ENCODE results near the gene SBK2.
"Not testable (repeated sequence)": the region's sequence is repeated elsewhere in the genome, so short reads cannot be mapped to it uniquely, and the experiment has no call there.

SBK2 gene

DNA sequence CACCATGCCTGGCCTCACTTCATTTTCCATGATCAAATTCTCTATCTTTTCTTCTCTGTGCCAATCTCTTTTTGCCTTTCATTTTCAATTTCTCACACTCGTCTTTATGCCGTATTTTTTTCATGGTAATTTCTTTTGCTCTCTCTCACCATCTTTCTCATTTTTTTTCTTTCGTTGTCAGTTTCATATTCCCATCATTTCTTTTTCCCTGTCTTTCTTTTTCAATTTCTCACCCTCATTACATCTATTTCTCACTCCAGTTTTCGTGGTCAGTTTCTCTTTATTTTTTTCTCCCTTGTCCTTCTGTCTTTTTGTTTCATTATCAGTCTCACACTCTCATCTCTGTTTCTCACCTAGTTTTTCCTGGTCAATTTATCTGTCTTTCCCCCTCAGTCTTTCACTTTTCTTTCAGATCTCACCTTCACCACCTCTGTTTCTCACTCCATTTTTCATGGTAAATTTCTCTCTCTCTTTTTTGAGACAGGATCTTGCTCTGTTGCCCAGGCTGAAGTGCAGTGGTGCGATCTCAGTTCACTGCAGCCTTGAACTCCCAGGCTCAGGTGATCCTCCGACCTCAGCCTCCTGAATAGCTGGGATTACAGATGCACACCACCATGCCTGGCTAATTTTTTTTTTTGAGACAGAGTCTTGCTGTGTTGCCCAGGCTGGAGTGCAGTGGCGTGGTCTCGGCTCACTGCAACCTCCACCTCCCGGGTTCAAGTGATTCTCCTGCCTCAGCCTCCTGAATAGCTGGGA is 34.6 kb downstream of the SBK2 start:
- no peak for DNase-seq (ENCODE audit: low spot score)

DNA sequence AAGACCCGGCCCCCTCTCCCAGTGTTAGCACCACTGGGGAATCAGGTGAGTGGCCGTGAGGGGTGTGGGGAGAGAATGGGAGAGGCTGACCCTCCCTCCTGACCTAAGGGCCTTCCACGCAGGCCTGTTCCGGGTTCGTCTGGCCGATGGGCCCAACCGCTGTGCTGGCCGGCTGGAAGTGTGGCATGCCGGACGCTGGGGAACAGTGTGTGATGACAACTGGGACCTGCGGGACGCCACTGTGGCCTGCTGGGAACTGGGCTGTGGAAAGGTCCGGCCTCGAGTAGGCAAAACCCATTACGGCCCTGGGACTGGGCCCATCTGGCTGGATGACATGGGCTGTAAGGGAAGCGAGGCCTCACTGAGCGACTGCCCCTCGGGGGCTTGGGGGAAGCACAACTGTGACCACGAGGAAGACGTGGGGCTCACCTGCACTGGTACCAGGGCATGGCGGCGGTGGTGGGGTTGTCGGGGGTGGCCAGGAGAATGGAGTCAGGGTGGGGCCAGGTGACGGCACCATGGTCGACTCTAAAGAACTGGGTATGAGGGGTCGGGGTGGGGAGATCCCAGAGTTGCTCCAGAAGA is 36.5 kb downstream of the SBK2 start:
- no peak for DNase-seq (ENCODE audit: low spot score)

DNA sequence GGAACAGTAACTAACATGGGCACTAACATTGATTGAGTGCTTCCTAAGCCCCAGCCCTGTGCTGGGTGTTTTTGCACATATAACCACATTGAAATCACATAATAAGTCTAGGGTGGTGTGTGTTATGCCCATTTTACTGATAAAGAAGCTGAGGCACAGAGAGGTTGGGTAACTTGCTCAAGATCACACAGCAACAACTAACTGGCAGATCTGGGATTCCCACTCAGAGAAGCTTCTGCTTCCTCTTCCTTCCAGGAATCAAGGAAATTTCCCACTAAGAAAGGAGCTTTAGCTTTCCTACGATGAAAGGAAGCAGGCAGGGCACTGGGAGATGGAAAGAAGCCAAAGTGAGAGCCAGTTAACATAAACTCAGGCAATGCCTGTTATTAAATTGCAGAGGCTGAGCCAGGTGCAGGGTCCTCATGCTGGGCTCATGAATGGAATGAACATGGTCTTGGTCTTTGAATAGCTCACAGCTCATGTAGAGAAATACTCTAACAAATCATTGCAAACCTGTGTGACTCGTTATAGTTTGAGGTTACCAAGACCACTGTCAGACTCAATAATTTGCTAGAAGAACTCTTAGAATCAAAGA is 38.6 kb downstream of the SBK2 start:
- DNase-seq (ENCODE audit: low spot score) = no peak

DNA sequence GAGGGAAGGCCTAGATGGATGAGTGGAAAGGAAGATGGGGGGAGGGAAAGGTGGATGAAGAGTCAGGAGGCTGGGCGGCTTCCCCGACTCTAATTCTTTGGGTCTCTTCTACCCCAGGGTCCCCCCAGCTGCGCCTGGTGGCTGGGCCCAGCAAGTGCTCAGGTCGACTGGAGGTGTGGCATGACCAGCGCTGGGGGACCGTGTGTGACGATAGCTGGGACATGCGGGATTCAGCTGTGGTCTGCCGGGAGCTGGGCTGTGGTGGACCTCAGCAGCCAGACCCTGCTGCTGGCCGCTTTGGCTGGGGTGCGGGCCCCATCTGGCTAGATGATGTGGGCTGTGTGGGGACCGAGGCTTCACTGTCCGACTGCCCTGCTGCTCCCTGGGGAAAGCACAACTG is 39.2 kb downstream of the SBK2 start:
- no peak for DNase-seq (ENCODE audit: low spot score)

DNA sequence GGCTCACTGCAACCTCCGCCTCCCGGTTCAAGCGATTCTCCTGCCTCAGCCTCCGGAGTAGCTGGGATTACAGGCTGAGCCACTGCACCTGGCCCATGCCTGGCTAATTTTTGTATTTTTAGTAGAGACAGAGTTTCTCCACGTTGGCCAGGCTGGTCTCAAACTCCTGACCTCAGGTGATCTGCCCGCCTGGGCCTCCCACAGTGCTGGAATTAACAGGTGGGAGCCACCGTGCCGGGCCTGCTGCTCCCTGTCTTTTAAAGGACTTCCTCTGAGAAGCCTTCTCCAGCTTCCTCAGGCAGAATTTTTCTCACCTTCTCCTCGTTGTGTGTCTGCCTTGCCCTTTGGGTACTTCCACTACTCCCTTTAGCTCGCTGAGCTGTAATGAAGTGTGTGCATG is 40.1 kb downstream of the SBK2 start:
- DNase-seq (ENCODE audit: low spot score) = not testable (repeated sequence)

GRCh38 chr19:55495646-55496349 is 41.1 kb downstream of the SBK2 start:
- no peak for DNase-seq (ENCODE audit: low spot score)

- no peak for DNase-seq (ENCODE audit: low spot score)
Observed at GRCh38 chr19:55494172-55494761, 42.7 kb downstream of the SBK2 start.

DNA sequence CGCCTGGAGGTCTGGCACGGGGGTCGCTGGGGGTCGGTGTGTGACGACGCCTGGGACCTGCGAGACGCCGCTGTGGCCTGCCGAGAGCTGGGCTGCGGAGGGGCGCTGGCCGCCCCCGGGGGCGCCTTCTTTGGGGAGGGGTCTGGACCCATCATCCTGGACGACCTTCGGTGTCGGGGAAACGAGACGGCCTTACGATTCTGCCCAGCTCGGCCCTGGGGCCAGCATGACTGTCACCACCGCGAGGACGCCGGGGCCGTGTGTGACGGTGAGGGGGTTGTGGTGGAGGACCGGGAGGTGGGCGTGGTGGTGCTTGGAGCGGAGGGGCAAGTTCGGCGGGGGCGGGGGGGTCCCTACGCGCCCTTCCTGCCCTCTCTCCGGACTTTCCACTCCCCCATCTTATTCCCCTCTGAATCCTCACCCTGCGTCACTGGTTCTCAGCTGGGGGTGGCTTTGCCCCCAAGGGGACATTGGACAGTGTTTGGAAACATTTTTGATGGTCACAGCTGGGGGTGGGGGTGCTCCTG is 43.2 kb downstream of the SBK2 start:
- DNase-seq (ENCODE audit: low spot score) = no peak

DNA sequence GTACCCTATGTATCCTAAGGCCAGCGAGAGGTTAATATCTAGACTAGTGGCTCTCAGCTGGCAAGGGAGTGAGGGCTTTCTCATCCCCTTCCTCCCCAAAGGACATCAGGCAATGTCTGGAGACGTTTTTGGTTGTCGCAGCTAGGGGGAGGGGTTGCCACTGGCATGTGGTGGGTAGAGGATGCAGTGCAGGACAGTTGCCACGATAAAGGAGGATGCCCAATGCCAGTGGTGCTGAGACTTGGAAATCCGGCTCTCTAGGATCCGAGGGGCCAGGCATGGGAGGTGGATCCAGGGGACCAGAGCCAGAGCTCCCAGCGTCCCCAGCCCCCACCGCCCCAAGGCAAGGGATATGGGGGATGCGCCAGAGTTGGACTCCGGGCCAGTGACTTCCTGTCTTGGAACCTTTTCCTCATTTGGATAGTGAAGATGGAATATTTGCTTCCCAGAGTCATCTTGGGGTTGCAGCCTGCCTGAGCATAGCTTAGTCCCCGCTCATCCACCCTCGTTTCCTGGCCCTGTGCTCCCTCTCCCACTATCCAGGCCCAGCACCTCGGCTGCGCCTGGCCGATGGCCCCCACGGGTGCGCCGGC is 43.8 kb downstream of the SBK2 start:
- DNase-seq (ENCODE audit: low spot score) = no peak

DNA sequence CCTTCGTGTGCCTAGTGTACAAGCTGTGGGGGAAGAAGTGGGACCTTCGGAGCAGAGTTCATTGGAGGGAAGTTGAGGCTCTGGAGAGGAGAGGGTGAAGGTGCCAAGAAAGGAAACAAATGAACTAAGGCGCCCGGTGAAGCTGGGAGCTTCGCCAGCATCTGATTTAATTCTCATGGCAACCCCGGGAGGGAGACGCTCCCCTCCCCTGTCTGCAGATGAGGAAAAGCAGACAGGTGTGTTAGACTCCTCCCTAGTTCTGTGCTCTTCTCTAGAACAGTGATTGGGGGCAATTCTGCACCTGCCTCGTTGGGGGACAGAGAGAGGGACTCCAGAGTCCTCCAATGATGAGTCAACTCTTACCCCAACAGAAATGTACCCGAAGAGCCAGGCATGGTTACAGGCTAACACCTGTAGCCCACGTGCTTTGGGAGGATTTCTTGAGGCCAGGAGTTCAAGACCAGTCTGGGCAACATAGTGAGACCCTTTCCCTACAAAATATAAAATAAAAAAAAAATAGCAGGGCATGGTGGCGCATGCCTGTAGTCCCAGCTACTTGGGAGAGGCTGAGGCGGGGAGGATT is 44.5 kb downstream of the SBK2 start:
- DNase-seq (ENCODE audit: low spot score) = no peak

GRCh38 chr19:55491546-55492360 is 45.2 kb downstream of the SBK2 start:
- no peak for DNase-seq (ENCODE audit: low spot score)

DNA sequence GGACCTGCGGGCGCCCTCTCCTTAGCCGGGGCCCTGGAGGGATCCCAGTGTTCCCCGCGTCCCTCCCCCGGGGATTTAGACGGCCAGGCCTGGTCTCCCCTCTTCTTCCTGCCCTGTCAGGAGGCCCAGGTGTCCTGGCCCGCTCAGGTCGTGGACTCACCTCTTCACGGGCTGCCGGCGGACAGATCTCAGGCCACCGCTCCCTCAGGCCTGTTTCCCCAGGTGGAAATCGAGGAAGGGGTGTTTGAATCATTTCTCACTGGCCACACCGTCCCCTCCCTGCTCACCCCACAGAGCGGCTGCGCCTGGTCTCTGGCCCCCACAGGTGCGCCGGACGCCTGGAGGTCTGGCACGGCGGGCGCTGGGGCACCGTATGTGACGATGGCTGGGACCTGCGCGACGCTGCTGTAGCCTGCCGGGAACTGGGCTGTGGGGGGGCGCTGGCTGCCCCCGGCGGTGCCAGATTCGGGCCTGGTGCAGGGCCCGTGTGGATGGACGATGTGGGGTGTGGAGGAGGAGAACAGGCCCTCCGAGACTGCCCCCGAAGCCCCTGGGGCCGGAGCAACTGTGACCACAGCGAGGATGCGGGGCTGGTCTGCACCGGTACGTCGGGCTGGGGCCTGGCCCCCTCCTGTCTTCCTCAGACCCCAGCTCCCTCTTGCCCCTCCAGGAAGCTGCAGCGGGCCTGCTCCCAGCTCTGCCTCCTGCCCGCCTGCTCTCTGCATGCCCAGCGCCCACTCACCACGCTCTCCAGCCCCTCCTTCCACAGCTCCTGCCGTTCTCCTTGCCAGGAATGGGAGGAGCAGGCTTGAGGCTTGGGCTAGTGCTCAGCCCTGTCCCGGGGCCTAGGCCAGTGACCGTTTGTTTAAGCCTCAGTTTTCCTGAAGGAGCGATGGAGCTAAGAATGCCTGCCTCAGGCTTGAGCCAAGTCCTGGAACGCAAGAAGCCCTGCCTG is 46.2 kb downstream of the SBK2 start:
- DNase-seq (ENCODE audit: low spot score) = no peak

- DNase-seq (ENCODE audit: low spot score) = no peak
Observed at GRCh38 chr19:55489711-55490477, 47.0 kb downstream of the SBK2 start.

GRCh38 chr19:55488986-55489710 is 47.8 kb downstream of the SBK2 start:
- no peak for DNase-seq (ENCODE audit: low spot score)

DNA sequence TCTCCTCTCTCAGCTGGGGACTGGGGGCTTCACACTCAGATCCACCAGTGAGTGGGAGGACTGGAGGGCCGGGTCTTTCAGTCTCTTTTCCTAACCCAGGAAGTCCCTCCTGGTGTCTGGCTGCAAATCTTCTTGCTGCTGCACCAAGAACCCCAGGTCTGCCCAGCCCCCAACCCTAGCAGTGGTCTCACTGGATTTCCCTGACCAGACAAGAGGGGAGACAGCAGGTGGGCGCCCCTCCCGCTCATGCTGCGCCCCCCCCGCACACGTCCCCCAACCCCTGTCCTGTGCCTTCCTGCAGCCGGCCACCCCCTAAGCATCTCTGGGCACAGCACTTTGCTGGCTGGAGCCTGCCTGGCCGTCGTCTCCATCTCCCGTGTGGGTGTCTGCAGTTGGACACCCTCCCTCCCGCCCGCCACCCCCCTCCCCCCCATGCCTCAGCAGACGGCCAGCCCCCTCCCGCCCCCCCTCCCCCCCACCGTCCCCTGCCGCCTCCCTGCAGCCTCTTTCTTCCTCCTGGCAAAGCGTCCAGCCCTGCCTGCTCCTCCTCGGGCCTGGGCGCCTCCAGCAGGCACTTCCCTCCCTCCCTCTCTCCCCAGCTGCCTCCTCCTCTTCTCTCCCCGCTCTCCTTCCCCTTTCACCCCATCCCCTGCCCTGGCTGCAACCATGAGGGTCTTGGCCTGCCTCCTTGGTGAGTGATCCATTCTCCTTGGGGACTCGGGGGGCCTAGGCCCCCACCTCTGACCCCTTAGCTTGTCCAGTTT is 48.8 kb downstream of the SBK2 start, which contains the start of gene SSC5D:
Gene SSC5D, plus strand, starts transcription at position 513 of the 764 bp plus-strand sequence. Its CDS starts 154 bp downstream, at position 667.
- no peak for DNase-seq (ENCODE audit: low spot score)

DNA sequence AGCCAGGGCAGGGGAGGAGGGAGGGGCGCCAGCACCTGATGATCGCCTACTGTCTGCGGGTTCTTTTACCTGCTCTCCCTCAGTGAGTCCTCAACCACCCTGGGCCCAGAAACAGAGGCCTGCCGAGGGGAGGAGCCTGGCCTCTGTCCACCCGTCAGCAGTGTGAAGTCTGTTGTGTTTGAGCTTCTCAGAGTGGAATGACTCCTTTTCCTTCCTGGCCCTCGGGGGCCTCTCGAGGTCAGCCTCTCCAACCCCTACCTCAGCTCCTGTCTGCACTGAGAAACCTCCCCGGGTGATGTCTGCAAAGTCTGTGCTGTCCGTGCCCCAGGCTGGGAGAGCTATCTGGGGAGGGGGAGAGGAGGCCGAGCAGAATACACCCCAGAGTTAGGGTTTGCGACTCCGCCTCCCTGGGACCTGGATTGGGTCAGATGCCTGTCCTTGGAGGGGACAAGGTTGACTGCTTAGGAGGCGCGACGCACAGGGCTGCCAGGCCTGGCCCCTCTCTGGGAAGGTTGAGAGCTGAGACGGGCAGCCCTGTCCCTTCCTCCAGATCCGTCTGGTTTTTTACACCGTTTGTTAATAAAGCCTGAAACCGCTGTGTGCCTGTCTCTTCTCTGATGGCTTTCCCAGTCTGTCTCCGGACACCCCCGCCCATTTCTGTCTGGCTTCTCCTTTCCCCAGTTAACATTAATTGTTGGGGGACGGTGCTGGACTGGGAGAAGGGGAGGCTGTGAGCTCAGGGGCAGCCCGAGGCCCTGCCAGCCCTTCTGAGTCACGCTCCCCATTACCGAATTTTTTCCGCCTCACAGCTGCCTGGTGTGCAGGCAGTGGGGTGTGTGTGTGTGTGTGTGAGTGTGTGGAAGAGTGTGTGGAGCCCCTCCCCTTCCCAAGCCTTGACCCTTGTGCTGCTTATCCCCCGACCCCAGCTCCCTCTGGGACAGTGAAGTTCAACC is 49.7 kb downstream of the SBK2 start:
- no peak for DNase-seq (ENCODE audit: low spot score)
